GM12865 (cell line): ENCODE measurements around the gene AHDC1.

ENCODE experiments used
- DNase-seq: peaks from one replicate; pipeline ENCODE4 v3.0.0; 2010; ENCODE audit warnings: low read depth
- H3K4me3 ChIP-seq: 2 replicates; pipeline ENCODE4 v1.5.1; 2011; ENCODE audit warnings: mild to moderate bottlenecking, low read depth, low read length, control low read depth
- CTCF ChIP-seq: IDR thresholded peaks from 2 replicates; pipeline ENCODE4 v1.5.1; 2011; ENCODE audit warnings: low read length, control low read depth, low read depth, inconsistent platforms; ENCODE audit not compliant: insufficient read depth; ENCODE audit errors: missing control alignments

Gene AHDC1

DNA sequence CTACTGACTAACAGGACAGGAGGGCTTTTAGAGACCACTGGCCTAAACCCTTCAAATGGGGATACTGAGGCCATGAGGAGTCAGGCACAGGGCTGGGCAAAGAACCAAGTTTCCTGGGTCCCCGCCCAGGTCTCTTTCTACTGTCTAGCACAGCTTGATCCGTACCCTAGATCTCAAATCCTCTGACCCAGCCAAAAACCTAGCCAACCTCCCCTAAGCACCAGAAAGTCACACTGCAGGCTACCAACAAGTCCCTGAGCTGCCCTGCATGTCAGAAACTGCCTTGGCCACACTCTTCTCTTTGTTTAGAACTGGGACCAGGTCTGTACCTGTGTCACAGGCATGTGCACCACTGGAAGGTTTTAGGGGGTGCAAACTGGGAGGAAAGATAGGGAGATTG is 33.6 kb downstream of the AHDC1 start:
- DNase-seq: no peak
- no peak for TF ChIP-seq CTCF
- H3K4me3 ChIP-seq: no peak overlapping the region

- no peak for TF ChIP-seq CTCF
- DNase-seq: no peak
Measured at GRCh38 chr1:27569506-27570291, 34.2 kb downstream of the AHDC1 start.

GRCh38 chr1:27569088-27569460 is 34.9 kb downstream of the AHDC1 start:
- H3K4me3 ChIP-seq: peak overlapping the region; percentile 37
- no peak for TF ChIP-seq CTCF
- no peak for DNase-seq

More at GRCh38 chr1:27569506-27570291, 34.2 kb downstream of the AHDC1 start:
- H3K4me3 ChIP-seq: no peak overlapping the region

DNA sequence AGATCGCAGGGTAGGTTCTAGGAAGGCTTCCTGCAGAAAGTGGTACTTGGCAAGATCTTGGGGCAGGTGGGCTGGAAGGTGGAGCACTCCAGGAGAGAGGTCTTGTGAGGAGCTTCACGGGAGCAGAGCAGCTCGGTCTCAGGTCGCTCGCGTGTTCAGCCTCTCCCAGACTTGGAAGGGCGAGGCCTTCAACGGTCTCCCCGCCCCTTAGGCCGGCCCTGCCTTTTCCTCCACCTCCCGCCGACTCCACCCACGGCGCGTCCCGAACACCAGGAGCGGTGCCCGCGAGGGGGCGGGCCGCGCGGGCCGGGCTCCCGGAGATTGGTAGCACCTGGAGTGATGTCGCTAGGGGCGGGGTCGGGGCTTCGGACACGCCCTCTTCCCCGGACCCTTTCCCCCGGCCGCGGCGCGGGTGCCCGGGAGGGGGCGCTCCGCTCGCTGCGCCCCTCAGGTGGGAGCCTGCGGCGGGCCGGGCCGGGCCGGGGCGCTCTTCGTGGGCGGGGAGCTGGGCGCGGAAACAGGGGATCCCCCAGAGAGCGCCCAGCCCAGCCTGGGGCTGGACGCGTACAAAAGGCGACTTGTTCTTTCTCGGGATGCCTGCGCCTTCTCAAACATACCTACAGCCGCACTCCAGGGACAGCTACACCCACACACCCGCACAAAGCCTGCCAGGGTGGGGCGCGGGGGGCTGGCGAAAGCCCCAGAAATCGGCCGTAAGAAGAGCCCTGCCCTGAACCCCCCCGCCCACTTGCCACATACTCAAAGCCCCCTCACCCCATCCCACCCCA is 35.5 kb downstream of the AHDC1 start:
- H3K4me3 ChIP-seq: peak overlapping the region; percentile 37
- peak; percentile 93 for DNase-seq
- TF ChIP-seq CTCF: peak; percentile 71

- DNase-seq: no peak
- TF ChIP-seq CTCF: no peak
- no peak overlapping the region for H3K4me3 ChIP-seq
Measured at GRCh38 chr1:27567971-27568299, 36.0 kb downstream of the AHDC1 start.

DNA sequence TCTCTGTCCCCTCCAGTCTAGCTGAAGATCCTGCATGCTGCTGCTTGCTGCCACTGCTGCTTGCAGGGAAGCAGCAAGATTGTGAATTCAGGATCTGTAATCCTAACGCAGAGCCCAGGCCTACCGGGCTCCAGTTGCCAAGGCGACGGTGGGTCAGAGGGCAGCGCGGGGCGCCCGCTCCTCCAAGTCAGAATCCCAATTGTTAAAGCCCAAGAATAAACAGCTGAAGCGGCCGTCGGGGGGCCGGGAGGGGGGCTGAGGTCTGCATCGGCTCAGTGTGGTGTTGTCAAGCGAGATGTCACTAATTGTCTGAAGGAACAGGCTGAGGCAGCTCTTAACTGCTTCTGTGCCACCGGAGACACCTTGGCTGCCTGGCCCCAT is 36.8 kb downstream of the AHDC1 start:
- no peak overlapping the region for H3K4me3 ChIP-seq
- no peak for TF ChIP-seq CTCF
- DNase-seq: no peak
